Smooth muscle cell (in vitro differentiated cells): ENCODE results near the gene ADTRP. TPM values are rescaled to one million over a fixed set of nuclear protein-coding genes. Genes with fewer than 3 reads are reported as not detected.

Experiments
- DNase-seq: peaks from one replicate; lab custom pipeline; 2025; ENCODE audit not compliant: unreplicated experiment; lab: John Stamatoyannopoulos, UW
- H2AFZ ChIP-seq: fragments of 200-600 bp; sonication (generic); 2 replicates; pipeline ENCODE4 v1.6.0; 2016; ENCODE audit warnings: antibody characterized with exemption, low read depth, mild to moderate bottlenecking
- H3F3A ChIP-seq: fragments of 200-600 bp; sonication (generic); 2 replicates; pipeline ENCODE4 v1.6.0; 2017; ENCODE audit warnings: antibody characterized with exemption, low read depth
- H3K27ac ChIP-seq: fragments of 200-600 bp; sonication (generic); 2 replicates; pipeline ENCODE4 v1.5.1; 2016; ENCODE audit warnings: low read depth, mild to moderate bottlenecking
- H3K27me3 ChIP-seq: fragments of 200-600 bp; sonication (generic); 2 replicates; pipeline ENCODE4 v1.6.1; 2016; ENCODE audit warnings: low read depth, mild to moderate bottlenecking
- H3K36me3 ChIP-seq: fragments of 200-600 bp; sonication (generic); 2 replicates; pipeline ENCODE4 v1.5.1; 2016; ENCODE audit warnings: low read depth
- H3K4me1 ChIP-seq: fragments of 200-600 bp; sonication (generic); 2 replicates; pipeline ENCODE4 v1.5.1; 2016; ENCODE audit warnings: low read depth
- H3K4me2 ChIP-seq: fragments of 200-600 bp; sonication (generic); 2 replicates; pipeline ENCODE4 v1.6.0; 2016; ENCODE audit warnings: mild to moderate bottlenecking
- H3K4me3 ChIP-seq: fragments of 200-600 bp; sonication (generic); 2 replicates; pipeline ENCODE4 v1.5.1; 2016; ENCODE audit warnings: mild to moderate bottlenecking
- H3K79me2 ChIP-seq: fragments of 200-600 bp; sonication (generic); 2 replicates; pipeline ENCODE4 v1.6.0; 2016; ENCODE audit warnings: low read depth, mild to moderate bottlenecking
- H3K9ac ChIP-seq: fragments of 200-600 bp; sonication (generic); 2 replicates; pipeline ENCODE4 v1.6.0; 2016; ENCODE audit warnings: low read depth
- H3K9me3 ChIP-seq: fragments of 200-600 bp; sonication (generic); replicated peaks from 2 replicates; pipeline ENCODE4 v1.5.1; 2016; ENCODE audit warnings: low read depth
- H4K20me1 ChIP-seq: fragments of 200-600 bp; sonication (generic); 2 replicates; pipeline ENCODE4 v1.6.0; 2016; ENCODE audit warnings: low read depth
- CTCF ChIP-seq: fragments of 200-600 bp; sonication (generic); IDR thresholded peaks from 2 replicates; pipeline ENCODE4 v1.5.1; 2017; ENCODE audit warnings: borderline replicate concordance, mild to moderate bottlenecking, antibody characterized with exemption; ENCODE audit not compliant: insufficient read depth, poor library complexity, severe bottlenecking
- WGBS: methylation state at CpG from one replicate; pipeline ENCODE4 v1.1.7; 2016; ENCODE audit warnings: low lambda C conversion rate; 5-methylcytosine and 5-hydroxymethylcytosine counted together
- polyA plus RNA-seq: library from polyadenylated mRNA; unstranded; fragments of >200 nt; fragmentation: Nextera tagmentation; extraction: Ambion mirVana; gene quantifications from 2 replicates; pipeline ENCODE4 v1.2.1, GENCODE V29; 2016
- total RNA-seq: library from RNA; depleted of rRNA; stranded (reverse); fragments of >200 nt; gene quantifications from 2 replicates; pipeline ENCODE4 v1.2.3, GENCODE V29; 2014

ADTRP gene
- total and polyA plus RNA-seq, 2 experiments from 2014 or later, result 0.67 to 1.1 TPM

DNA sequence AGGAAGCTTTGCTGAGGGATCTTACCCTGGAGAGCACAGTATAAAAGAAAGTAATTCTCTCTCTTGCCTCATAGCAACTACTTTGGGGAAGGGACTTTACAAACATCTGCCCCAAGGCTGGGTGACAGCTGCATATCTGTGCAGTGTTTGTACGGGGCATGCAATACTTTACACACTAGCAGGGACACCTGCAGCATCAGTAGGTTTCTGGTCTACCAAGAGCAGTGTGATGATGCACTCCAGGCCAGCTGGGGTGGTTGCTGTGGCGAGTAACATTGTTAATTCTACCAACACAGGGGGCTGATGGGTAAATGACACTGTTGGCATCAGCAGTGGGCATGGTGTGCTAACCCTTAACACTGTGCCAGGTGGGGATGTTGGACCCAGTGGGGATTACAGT is 48.0 kb downstream of the ADTRP start:
- H3K36me3 ChIP-seq, result no peaks in the 10 kb centered on the region
- no peak for TF ChIP-seq CTCF

DNA sequence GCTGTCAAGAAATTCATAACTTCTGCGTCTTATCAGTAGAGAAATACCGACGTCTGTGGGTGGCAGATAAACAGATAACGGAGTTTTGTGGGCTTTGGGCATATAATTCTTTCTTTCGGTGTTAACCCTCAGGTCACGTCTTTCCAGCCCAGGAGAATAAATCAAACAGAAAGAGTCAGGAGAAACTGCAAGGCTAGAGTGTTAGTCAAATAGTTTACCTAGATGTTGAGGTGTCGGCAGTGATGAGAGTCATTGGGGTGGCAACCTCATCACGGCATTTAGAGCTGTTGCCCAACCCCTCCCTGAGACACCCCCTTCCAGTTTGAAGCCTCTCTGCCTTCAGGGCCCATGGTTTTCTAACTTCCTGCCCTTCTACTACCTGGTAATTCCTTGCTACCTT is 49.5 kb downstream of the ADTRP start:
- DNase-seq, result no peak
- Histone ChIP-seq H3K4me3 (no peak overlapping the region), H3K4me1 (peaks cover 7% of the 10 kb centered on the region), H3F3A (no peaks in the 10 kb centered on the region), H3K79me2 (no peaks in the 10 kb centered on the region), H3K4me2 (no peak overlapping the region), H3K36me3 (no peaks in the 10 kb centered on the region), H3K9me3 (no peaks in the 10 kb centered on the region), H3K9ac (no peak overlapping the region), H2AFZ (no peak overlapping the region), H3K27me3 (no peaks in the 10 kb centered on the region), H3K27ac (no peak overlapping the region), H4K20me1 (no peaks in the 10 kb centered on the region)
- no peak for TF ChIP-seq CTCF
- 73% methylated on average over 8 of the region's 8 CpGs for WGBS

More for the DNA sequence above, 48.0 kb downstream of the ADTRP start:
- Histone ChIP-seq H4K20me1 (no peaks in the 10 kb centered on the region), H2AFZ (no peak overlapping the region), H3K9me3 (no peaks in the 10 kb centered on the region), H3K9ac (no peak overlapping the region), H3K4me3 (no peak overlapping the region), H3K27ac (no peak overlapping the region), H3K79me2 (no peaks in the 10 kb centered on the region), H3K4me1 (peaks cover 7% of the 10 kb centered on the region), H3K27me3 (no peaks in the 10 kb centered on the region), H3F3A (no peaks in the 10 kb centered on the region), H3K4me2 (no peak overlapping the region)
- WGBS, result 93% methylated on average over 2 of the region's 2 CpGs
- no peak for DNase-seq

DNA sequence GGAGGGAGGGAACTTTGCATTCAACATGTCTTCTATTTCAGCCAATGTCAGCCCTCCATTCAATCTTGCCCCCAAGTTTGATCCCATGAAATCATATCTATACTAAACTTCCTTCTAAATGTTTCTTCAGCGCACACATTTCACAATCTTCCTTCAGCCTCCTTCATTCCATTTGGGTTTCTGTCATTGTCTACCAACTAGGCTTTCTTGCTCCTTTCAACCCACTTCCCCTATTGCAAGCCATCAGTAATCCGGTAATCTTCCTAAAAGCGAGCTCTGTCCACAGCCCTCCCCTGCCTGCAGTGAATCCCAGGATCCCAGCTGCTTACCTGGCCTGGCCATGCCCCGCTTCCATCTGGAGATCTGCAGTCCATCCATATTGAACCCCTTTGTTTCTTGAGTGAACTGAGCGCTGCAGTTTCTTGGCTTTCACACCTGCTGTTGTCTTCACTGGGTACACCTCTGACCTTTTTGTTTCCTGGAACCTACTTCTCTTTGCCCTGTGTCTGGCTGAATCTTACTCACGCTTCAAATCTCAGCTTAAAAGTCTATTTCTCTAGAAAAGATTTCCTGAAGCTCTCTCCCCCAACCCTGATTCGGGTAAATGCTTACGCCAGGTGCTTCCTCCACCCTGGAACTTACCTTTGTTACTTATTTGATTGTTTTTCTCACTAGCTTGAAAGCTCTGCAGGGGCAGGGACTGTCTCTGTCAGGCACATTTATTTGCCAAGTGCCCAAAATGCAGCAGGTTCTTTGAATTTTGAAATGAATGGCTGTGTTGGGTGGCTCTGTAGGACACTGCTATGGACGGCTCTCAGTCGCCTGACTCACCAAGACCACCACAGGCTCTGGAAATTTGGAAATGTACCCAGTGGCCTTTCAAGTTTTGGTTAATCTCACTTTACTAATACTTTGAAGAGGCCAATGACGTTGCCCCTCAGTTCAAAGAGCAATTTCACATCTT is 50.3 kb downstream of the ADTRP start:
- Histone ChIP-seq H3K36me3 (no peaks in the 10 kb centered on the region), H3K27me3 (no peaks in the 10 kb centered on the region), H3F3A (no peaks in the 10 kb centered on the region), H3K9ac (no peak overlapping the region), H3K79me2 (no peaks in the 10 kb centered on the region), H3K4me1 (peaks cover 7% of the 10 kb centered on the region), H3K4me2 (no peak overlapping the region), H3K27ac (no peak overlapping the region), H3K9me3 (no peaks in the 10 kb centered on the region), H3K4me3 (no peak overlapping the region), H4K20me1 (no peaks in the 10 kb centered on the region), H2AFZ (no peak overlapping the region)
- TF ChIP-seq CTCF, result no peak
- no peak for DNase-seq
- WGBS, result 95% methylated on average over 11 of the region's 11 CpGs
